Measurements from ENCODE around the gene TMEM258.

Gene TMEM258

DNA sequence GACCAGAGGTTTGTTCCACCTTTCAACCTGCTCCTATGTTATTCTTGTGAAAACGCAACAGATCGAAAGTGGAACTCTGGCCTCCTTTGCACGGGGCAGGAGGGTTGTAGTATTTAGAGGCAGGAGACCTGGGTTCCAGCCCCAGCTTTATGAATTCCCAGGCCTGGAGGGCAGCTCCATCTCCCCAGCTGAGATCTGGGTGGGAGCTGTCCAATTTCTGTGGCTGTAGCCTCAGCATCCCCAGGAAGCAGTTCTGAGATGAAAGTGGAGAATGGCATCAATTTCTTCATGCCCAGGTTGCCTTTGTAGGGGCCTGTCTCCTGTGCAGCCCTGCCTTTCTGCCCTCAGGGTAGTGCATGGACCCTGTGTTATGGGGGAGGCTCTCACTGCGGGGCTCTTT lies 39.8 kb upstream of the TMEM258 start:
- H3K36me3 ChIP-seq (ENCODE audit: insufficient read depth, low read length): peaks cover 43% of the 10 kb centered on the region
- no peak overlapping the region for H2AFZ ChIP-seq (ENCODE audit: low read depth, low read length)
- H3K4me3 ChIP-seq (ENCODE audit: low read length): no peak overlapping the region
- H3K9me3 ChIP-seq (ENCODE audit: low read length): no peaks in the 10 kb centered on the region
- H3K27me3 ChIP-seq (ENCODE audit: insufficient read depth, low read length): no peaks in the 10 kb centered on the region
- H3K4me1 ChIP-seq (ENCODE audit: insufficient read depth, low read length): peaks cover 55% of the 10 kb centered on the region

GRCh38 chr11:61830237-61831105 lies 38.1 kb upstream of the TMEM258 start:
- Histone ChIP-seq H3K36me3 (ENCODE audit: insufficient read depth, low read length) (peaks cover 30% of the 10 kb centered on the region), H3K4me3 (ENCODE audit: low read length) (peak overlapping the region; percentile 100), H3K27me3 (ENCODE audit: insufficient read depth, low read length) (no peaks in the 10 kb centered on the region), H2AFZ (ENCODE audit: low read depth, low read length) (no peak overlapping the region), H3K4me1 (ENCODE audit: insufficient read depth, low read length) (peaks cover 67% of the 10 kb centered on the region), H3K9me3 (ENCODE audit: low read length) (no peaks in the 10 kb centered on the region)

DNA sequence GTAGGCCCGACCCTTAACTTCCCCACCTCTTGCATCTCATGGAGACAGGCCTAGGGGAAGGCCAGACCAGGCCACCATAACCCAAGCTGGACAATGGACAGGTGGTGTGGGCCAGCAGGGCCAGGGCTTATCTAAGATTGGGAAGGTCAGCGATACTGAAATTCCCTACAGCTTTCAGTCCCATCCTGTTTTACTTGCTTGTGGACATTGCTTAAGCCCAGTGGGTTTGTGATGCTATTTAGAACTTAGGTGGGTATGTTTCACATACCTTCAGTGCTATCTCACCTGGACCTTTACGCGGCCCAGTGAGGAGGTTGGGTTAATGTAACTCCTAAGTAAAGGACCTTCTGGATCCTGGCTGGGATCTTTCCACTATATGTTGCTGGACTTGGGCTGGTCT lies 37.4 kb upstream of the TMEM258 start:
- H3K36me3 ChIP-seq (ENCODE audit: insufficient read depth, low read length): peaks cover 30% of the 10 kb centered on the region
- peaks cover 64% of the 10 kb centered on the region for H3K4me1 ChIP-seq (ENCODE audit: insufficient read depth, low read length)

DNA sequence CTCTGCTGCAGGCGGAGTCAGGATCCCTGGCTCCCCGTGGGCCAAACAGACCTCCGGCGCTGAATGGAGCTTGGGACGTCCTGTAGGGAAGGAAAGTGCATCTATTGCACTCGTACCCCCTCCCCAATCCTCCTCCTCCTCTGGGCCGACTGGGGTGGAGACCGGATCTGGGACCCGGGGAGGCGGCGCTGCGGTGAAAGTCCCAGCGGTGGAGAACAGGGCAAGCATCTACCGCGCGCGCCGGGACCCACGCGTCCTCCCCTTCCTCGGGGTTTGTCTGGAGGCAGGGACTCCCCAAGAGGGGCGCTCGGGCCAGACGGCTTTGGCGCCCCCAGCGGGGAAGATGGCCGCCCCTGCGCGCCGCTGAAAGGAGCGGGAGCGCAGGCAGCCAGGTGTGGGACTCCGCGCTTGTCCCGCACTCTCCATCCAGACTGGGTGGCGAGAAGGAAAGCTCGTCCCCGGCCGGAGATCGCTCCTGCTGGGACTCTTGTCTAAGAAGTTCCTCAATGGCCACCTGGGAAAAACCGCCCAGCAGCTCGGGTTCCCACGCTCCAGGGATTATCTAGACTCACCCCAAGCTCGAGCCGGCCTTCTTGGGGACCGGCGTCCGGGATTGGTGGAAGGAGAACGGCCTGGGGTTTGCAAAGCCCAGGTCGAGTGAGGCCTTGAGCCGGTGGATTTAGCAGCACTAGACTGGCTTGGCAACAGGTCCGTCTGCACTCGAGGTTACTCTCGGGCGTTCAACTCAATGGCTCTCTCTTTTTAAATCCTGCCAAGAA lies 36.4 kb upstream of the TMEM258 start:
- Histone ChIP-seq H3K36me3 (ENCODE audit: insufficient read depth, low read length) (peaks cover 28% of the 10 kb centered on the region), H3K4me3 (ENCODE audit: low read length) (peak overlapping the region; percentile 100), H3K9me3 (ENCODE audit: low read length) (no peaks in the 10 kb centered on the region), H2AFZ (ENCODE audit: low read depth, low read length) (no peak overlapping the region), H3K4me1 (ENCODE audit: insufficient read depth, low read length) (peaks cover 55% of the 10 kb centered on the region), H3K27me3 (ENCODE audit: insufficient read depth, low read length) (no peaks in the 10 kb centered on the region)

More for the DNA sequence above, 37.4 kb upstream of the TMEM258 start:
- Histone ChIP-seq H2AFZ (ENCODE audit: low read depth, low read length) (no peak overlapping the region), H3K4me3 (ENCODE audit: low read length) (peak overlapping the region; percentile 100), H3K27me3 (ENCODE audit: insufficient read depth, low read length) (no peaks in the 10 kb centered on the region), H3K9me3 (ENCODE audit: low read length) (no peaks in the 10 kb centered on the region)

DNA sequence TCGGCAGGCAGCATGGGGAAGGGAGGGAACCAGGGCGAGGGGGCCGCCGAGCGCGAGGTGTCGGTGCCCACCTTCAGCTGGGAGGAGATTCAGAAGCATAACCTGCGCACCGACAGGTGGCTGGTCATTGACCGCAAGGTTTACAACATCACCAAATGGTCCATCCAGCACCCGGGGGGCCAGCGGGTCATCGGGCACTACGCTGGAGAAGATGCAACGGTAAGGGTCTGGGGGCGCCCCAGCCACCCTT lies 35.9 kb upstream of the TMEM258 start:
- Histone ChIP-seq H3K9me3 (ENCODE audit: low read length) (no peaks in the 10 kb centered on the region), H2AFZ (ENCODE audit: low read depth, low read length) (no peak overlapping the region), H3K36me3 (ENCODE audit: insufficient read depth, low read length) (peaks cover 23% of the 10 kb centered on the region), H3K4me3 (ENCODE audit: low read length) (peak overlapping the region; percentile 100), H3K27me3 (ENCODE audit: insufficient read depth, low read length) (no peaks in the 10 kb centered on the region), H3K4me1 (ENCODE audit: insufficient read depth, low read length) (peaks cover 50% of the 10 kb centered on the region)

DNA sequence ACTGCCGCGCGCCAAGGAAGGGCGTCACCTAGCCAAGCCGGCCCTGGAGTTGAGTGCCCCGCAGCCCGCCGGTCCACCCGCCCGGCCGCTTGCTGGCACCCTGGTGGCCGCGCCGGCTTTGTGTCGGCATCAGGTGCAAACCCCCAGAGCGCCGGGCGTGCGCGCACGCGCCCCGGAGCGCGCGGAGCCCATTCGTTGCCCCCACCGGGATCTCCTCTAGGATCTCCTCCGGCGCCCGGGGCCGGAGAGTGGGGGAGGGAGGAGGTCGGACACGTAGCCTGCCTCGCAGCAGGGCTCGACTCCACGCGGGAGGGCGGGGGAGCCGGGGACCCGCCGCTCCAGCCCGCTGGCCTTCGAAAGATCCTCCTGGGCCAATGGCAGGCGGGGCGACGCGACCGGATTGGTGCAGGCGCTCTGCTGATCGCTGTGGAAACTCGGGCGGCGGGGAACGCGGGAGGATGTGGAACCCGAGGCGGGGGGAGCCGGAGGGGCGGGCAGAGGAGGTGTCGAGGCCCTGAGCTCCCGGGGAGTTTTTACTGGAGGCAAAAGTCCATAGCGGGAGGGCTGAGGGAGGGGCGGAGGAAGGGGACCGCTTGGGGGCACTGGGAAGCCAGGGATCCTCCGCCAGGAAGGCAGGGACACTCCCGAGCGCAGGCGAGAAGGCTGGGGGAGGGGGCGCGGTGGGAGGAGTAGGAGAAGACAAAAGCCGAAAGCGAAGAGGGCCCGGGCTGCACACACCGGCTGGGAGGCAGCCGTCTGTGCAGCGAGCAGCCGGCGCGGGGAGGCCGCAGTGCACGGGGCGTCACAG lies 35.4 kb upstream of the TMEM258 start, which contains the start of gene FADS2:
TSS of gene FADS2 (plus strand) at position 730 of the 808 bp plus-strand sequence. CDS start 91 bp downstream, outside the sequence.
- H3K4me1 ChIP-seq (ENCODE audit: insufficient read depth, low read length): peaks cover 45% of the 10 kb centered on the region
- H2AFZ ChIP-seq (ENCODE audit: low read depth, low read length): peak within 1 kb of the TSS; percentile 26
- peak within 1 kb of the TSS; percentile 100 for H3K4me3 ChIP-seq (ENCODE audit: low read length)
- peaks cover 17% of the 10 kb centered on the region for H3K36me3 ChIP-seq (ENCODE audit: insufficient read depth, low read length)
- H3K9me3 ChIP-seq (ENCODE audit: low read length): no peaks in the 10 kb centered on the region
- no peaks in the 10 kb centered on the region for H3K27me3 ChIP-seq (ENCODE audit: insufficient read depth, low read length)

GRCh38 chr11:61826930-61827570 lies 34.7 kb upstream of the TMEM258 start:
- Histone ChIP-seq H3K36me3 (ENCODE audit: insufficient read depth, low read length) (peaks cover 10% of the 10 kb centered on the region), H3K4me3 (ENCODE audit: low read length) (peak overlapping the region; percentile 100), H2AFZ (ENCODE audit: low read depth, low read length) (peak overlapping the region; percentile 26), H3K4me1 (ENCODE audit: insufficient read depth, low read length) (peaks cover 38% of the 10 kb centered on the region), H3K27me3 (ENCODE audit: insufficient read depth, low read length) (no peaks in the 10 kb centered on the region), H3K9me3 (ENCODE audit: low read length) (no peaks in the 10 kb centered on the region)

GRCh38 chr11:61820174-61820573 lies 27.8 kb upstream of the TMEM258 start:
- Histone ChIP-seq H2AFZ (ENCODE audit: low read depth, low read length) (no peak overlapping the region), H3K4me1 (ENCODE audit: insufficient read depth, low read length) (peaks cover 12% of the 10 kb centered on the region), H3K27me3 (ENCODE audit: insufficient read depth, low read length) (no peaks in the 10 kb centered on the region), H3K36me3 (ENCODE audit: insufficient read depth, low read length) (no peaks in the 10 kb centered on the region), H3K9me3 (ENCODE audit: low read length) (no peaks in the 10 kb centered on the region), H3K4me3 (ENCODE audit: low read length) (no peak overlapping the region)

DNA sequence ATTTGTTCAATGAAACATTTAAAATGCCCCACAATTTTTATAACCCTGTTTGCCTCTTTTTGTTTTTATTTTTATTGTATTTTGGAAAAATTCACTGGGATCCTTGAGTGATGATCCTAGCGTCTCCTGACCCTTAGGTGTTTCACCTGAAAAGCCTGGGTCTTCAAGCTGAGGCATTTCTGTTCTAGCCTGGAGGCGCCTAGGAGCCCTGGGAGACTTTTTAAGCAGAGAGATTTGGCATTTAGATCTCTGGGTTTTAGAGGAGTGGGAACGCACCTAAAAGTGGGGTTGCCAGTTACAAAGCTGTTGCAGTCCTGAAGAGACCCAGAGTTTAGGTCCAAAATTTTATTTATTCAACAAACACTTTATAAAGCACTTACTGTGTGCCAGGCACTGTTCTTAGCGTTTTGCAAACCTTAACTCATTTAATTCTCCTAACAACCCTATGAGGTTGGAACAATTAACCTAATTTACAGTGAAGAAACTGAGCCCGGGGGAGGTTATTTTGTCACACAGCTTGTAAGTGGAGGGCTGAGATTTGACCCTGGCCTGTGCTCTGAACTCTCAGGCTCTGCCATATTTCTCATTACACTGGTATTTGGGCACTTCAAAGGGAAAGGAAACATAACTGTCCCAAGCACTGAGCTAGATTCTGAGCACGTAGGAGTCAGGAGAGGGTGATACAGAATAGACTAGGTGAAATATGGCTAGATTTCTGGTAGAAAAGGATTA lies 25.2 kb upstream of the TMEM258 start:
- Histone ChIP-seq H3K9me3 (ENCODE audit: low read length) (no peaks in the 10 kb centered on the region), H3K36me3 (ENCODE audit: insufficient read depth, low read length) (peaks cover 14% of the 10 kb centered on the region), H3K4me1 (ENCODE audit: insufficient read depth, low read length) (peaks cover 23% of the 10 kb centered on the region), H3K4me3 (ENCODE audit: low read length) (peak overlapping the region; percentile 93), H2AFZ (ENCODE audit: low read depth, low read length) (no peak overlapping the region), H3K27me3 (ENCODE audit: insufficient read depth, low read length) (no peaks in the 10 kb centered on the region)

- H3K27me3 ChIP-seq (ENCODE audit: insufficient read depth, low read length): no peaks in the 10 kb centered on the region
- peaks cover 23% of the 10 kb centered on the region for H3K4me1 ChIP-seq (ENCODE audit: insufficient read depth, low read length)
- H3K4me3 ChIP-seq (ENCODE audit: low read length): peak within 1 kb of the TSS; percentile 93
Observed at GRCh38 chr11:61816736-61817455, 24.5 kb upstream of the TMEM258 start, which contains the start of gene FADS1. FADS1 (minus strand) TSS chr11:61817003; CDS start chr11:61816929, 74 bp downstream.

GRCh38 chr11:61815790-61816735 lies 23.7 kb upstream of the TMEM258 start:
- no peaks in the 10 kb centered on the region for H3K9me3 ChIP-seq (ENCODE audit: low read length)
- no peak overlapping the region for H2AFZ ChIP-seq (ENCODE audit: low read depth, low read length)
- H3K4me1 ChIP-seq (ENCODE audit: insufficient read depth, low read length): peaks cover 23% of the 10 kb centered on the region
- H3K27me3 ChIP-seq (ENCODE audit: insufficient read depth, low read length): no peaks in the 10 kb centered on the region
- peaks cover 29% of the 10 kb centered on the region for H3K36me3 ChIP-seq (ENCODE audit: insufficient read depth, low read length)
- peak overlapping the region; percentile 93 for H3K4me3 ChIP-seq (ENCODE audit: low read length)

More at GRCh38 chr11:61816736-61817455, 24.5 kb upstream of the TMEM258 start, which contains the start of gene FADS1:
- Histone ChIP-seq H2AFZ (ENCODE audit: low read depth, low read length) (no peak within 1 kb of the TSS), H3K9me3 (ENCODE audit: low read length) (no peaks in the 10 kb centered on the region), H3K36me3 (ENCODE audit: insufficient read depth, low read length) (peaks cover 21% of the 10 kb centered on the region)

Measured in neuron (in vitro differentiated cells).